SH-SY5Y (cell line): Measurements from ENCODE around the gene MTM1.

Experiments used
- GATA2 ChIP-seq: IDR thresholded peaks from 2 replicates; pipeline ENCODE4 v1.6.1; 2011; ENCODE audit warnings: mild to moderate bottlenecking, low read depth, low read length
- GATA3 ChIP-seq: IDR thresholded peaks from 2 replicates; pipeline ENCODE4 v1.6.1; 2011; ENCODE audit warnings: low read depth, mild to moderate bottlenecking, low read length, moderate library complexity

DNA sequence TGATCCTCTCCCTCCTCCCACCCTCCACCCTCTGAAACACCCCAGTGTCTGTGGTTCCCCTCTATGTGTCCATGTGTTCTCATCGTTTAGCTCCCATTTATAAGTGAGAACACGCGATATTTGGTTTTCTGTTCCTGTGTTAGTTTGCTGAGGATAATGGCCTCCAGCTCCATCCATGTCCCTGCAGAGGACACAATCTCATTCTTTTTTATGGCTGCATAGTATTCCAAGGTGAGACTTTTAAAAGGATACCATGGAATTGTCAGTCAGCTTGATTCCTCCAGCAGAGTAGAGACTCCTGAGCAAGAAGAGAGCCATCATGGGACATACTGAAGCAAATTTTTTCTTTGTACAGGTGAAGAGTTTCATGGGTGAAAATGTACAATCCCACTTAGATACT is 38.8 kb upstream of the MTM1 start:
- TF ChIP-seq GATA2, result no peak
- no peak for TF ChIP-seq GATA3
